OCI-LY1 (cell line): ENCODE measurements around the gene ABHD4.

Source experiments
- H2AFZ ChIP-seq: fragments of 200-600 bp; sonication (generic), shearing (Covaris generic); 2 replicates; pipeline ENCODE4 v1.6.0; 2014; ENCODE audit warnings: antibody characterized with exemption, mild to moderate bottlenecking, low read length
- H3F3A ChIP-seq: fragments of 200-600 bp; sonication (generic), shearing (Covaris generic); 2 replicates; pipeline ENCODE4 v1.6.0; 2014; ENCODE audit warnings: mild to moderate bottlenecking, antibody characterized with exemption, low read length, moderate library complexity; ENCODE audit not compliant: insufficient read depth
- H3K27ac ChIP-seq: fragments of 200-600 bp; sonication (generic); 2 replicates; pipeline ENCODE4 v1.5.1; 2014; ENCODE audit warnings: low read length, mixed run types, mild to moderate bottlenecking, low read depth; ENCODE audit not compliant: poor library complexity, severe bottlenecking
- H3K27me3 ChIP-seq: fragments of 200-600 bp; sonication (generic); 2 replicates; pipeline ENCODE4 v1.6.0; 2014; ENCODE audit warnings: antibody characterized with exemption, mild to moderate bottlenecking, low read length, moderate library complexity; ENCODE audit not compliant: insufficient read depth
- H3K36me3 ChIP-seq: fragments of 200-600 bp; sonication (generic); 2 replicates; pipeline ENCODE4 v1.6.1; 2014; ENCODE audit warnings: mild to moderate bottlenecking, antibody characterized with exemption, low read length, moderate library complexity, mixed read lengths; ENCODE audit not compliant: insufficient read depth
- H3K4me1 ChIP-seq: fragments of 200-600 bp; sonication (generic); 2 replicates; pipeline ENCODE4 v1.5.1; 2014; ENCODE audit warnings: mild to moderate bottlenecking, low read length, moderate library complexity; ENCODE audit not compliant: insufficient read depth, severe bottlenecking
- H3K4me2 ChIP-seq: fragments of 200-600 bp; sonication (generic), shearing (Covaris generic); 2 replicates; pipeline ENCODE4 v1.6.1; 2014; ENCODE audit warnings: low read length
- H3K4me3 ChIP-seq: fragments of 200-600 bp; sonication (generic); 2 replicates; pipeline ENCODE4 v1.5.1; 2014; ENCODE audit warnings: low read length, low read depth, mild to moderate bottlenecking, mixed read lengths; ENCODE audit not compliant: poor library complexity, severe bottlenecking
- H3K79me2 ChIP-seq: fragments of 200-600 bp; shearing (Covaris generic); 2 replicates; pipeline ENCODE4 v1.6.1; 2016; ENCODE audit warnings: mixed run types, low read length, mixed read lengths; ENCODE audit not compliant: insufficient read depth
- H3K9ac ChIP-seq: fragments of 200-600 bp; sonication (generic), shearing (Covaris generic); 2 replicates; pipeline ENCODE4 v1.6.1; 2014; ENCODE audit warnings: mild to moderate bottlenecking, low read length, mixed read lengths
- H3K9me2 ChIP-seq: fragments of 200-600 bp; sonication (generic), shearing (Covaris generic); 2 replicates; pipeline ENCODE4 v1.6.1; 2014; ENCODE audit warnings: low read depth, mild to moderate bottlenecking, low read length, mixed read lengths
- H3K9me3 ChIP-seq: fragments of 200-600 bp; shearing (Covaris generic); 2 replicates; pipeline ENCODE4 v1.6.1; 2014; ENCODE audit warnings: low read length, mixed read lengths
- H4K20me1 ChIP-seq: fragments of 200-600 bp; sonication (generic), shearing (Covaris generic); 2 replicates; pipeline ENCODE4 v1.6.0; 2016; ENCODE audit warnings: mild to moderate bottlenecking, low read length; ENCODE audit not compliant: insufficient read depth
- CTCF ChIP-seq: fragments of 200-600 bp; sonication (generic), shearing (Covaris generic); IDR thresholded peaks from 2 replicates; pipeline ENCODE4 v1.5.1; 2017; ENCODE audit warnings: mild to moderate bottlenecking, antibody characterized with exemption, low read length, moderate library complexity, mixed read lengths
- EZH2 ChIP-seq: fragments of 200-600 bp; sonication (generic), shearing (Covaris generic); IDR thresholded peaks from 2 replicates; pipeline ENCODE4 v1.8.0; 2017; ENCODE audit warnings: borderline replicate concordance, mixed run types, mild to moderate bottlenecking, antibody characterized with exemption, low read length, moderate library complexity, mixed read lengths

The ABHD4 gene

GRCh38 chr14:22588526-22589095 lies 9.5 kb upstream of the ABHD4 start:
- TF ChIP-seq CTCF, result no peak
- TF ChIP-seq EZH2, result no peak

GRCh38 chr14:22589096-22589839 lies 8.8 kb upstream of the ABHD4 start, which contains the start of gene DAD1:
Gene DAD1, minus strand, starts transcription at chr14:22589224. Its CDS starts 67 bp downstream, at chr14:22589157.
- Histone ChIP-seq H3K9me3 (no peaks in the 10 kb centered on the region), H4K20me1 (no peaks in the 10 kb centered on the region), H3K36me3 (peaks cover 14% of the 10 kb centered on the region; the same call in 1 of the 2 replicates), H3K27me3 (no peaks in the 10 kb centered on the region), H3K79me2 (peaks cover 39% of the 10 kb centered on the region), H3K27ac (peak within 1 kb of the TSS; percentile 59), H2AFZ (peak within 1 kb of the TSS; percentile 45), H3K9ac (peak within 1 kb of the TSS; percentile 91), H3K4me2 (peak within 1 kb of the TSS; percentile 90), H3F3A (no peaks in the 10 kb centered on the region), H3K4me3 (peak within 1 kb of the TSS; percentile 89), H3K9me2 (no peaks in the 10 kb centered on the region), H3K4me1 (peaks cover 46% of the 10 kb centered on the region)
- peak; percentile 60; the same call in 1 of the 2 replicates for TF ChIP-seq CTCF
- TF ChIP-seq EZH2, result no peak

More at GRCh38 chr14:22588526-22589095, 9.5 kb upstream of the ABHD4 start:
- Histone ChIP-seq H3K4me2 (peak overlapping the region; percentile 90), H3K36me3 (peaks cover 19% of the 10 kb centered on the region; the same call in 1 of the 2 replicates), H3K9ac (peak overlapping the region; percentile 91), H3F3A (no peaks in the 10 kb centered on the region), H3K4me3 (peak overlapping the region; percentile 89), H3K79me2 (peaks cover 46% of the 10 kb centered on the region), H4K20me1 (no peaks in the 10 kb centered on the region), H2AFZ (no peak overlapping the region), H3K27me3 (no peaks in the 10 kb centered on the region), H3K4me1 (peaks cover 52% of the 10 kb centered on the region), H3K9me2 (no peaks in the 10 kb centered on the region), H3K9me3 (no peaks in the 10 kb centered on the region), H3K27ac (peak overlapping the region; percentile 47)

GRCh38 chr14:22593189-22593588 lies 4.9 kb upstream of the ABHD4 start:
- H3K9me3 ChIP-seq, result no peaks in the 10 kb centered on the region
- H3K4me3 ChIP-seq, result no peak overlapping the region
- peaks cover 19% of the 10 kb centered on the region for H3K4me1 ChIP-seq
- no peaks in the 10 kb centered on the region for H3K36me3 ChIP-seq
- no peaks in the 10 kb centered on the region for H3K9me2 ChIP-seq
- H3K4me2 ChIP-seq, result no peak overlapping the region
- H3K27me3 ChIP-seq, result no peaks in the 10 kb centered on the region; the same call in 1 of the 2 replicates
- H3K9ac ChIP-seq, result no peak overlapping the region
- H4K20me1 ChIP-seq, result no peaks in the 10 kb centered on the region
- H2AFZ ChIP-seq, result no peak overlapping the region
- no peak overlapping the region for H3K27ac ChIP-seq
- peaks cover 7% of the 10 kb centered on the region for H3K79me2 ChIP-seq
- no peak for TF ChIP-seq CTCF
- TF ChIP-seq EZH2, result no peak
- no peaks in the 10 kb centered on the region for H3F3A ChIP-seq
